Measurements from ENCODE around the gene B2M. TPM values are rescaled to one million over a fixed set of nuclear protein-coding genes. Genes with fewer than 3 reads are reported as not detected.

Gene B2M
- total RNA-seq, 1 experiment from 2014 or later, result 10,210 TPM

Other genes with a start within 250 kb of the B2M start
- gene EIF3J, start 174.4 kb upstream of the B2M start, total RNA-seq (2014; rRNA removed; shearing (Covaris generic)), result 32.7 and 44.9 TPM in 2 replicates
- gene SPG11, start 47.9 kb upstream of the B2M start, total RNA-seq (2014; rRNA removed; shearing (Covaris generic)), result 44.6 and 50.5 TPM in 2 replicates
- gene PATL2, start 194 bp upstream of the B2M start, total RNA-seq (2014; rRNA removed; shearing (Covaris generic)), result 0.20 and 1.1 TPM in 2 replicates
- 10.5 and 13.9 TPM in 2 replicates for gene TRIM69, start 25.0 kb downstream of the B2M start, total RNA-seq (2014; rRNA removed; shearing (Covaris generic))
- not detected in 2 replicates for gene TERB2, start 245.2 kb downstream of the B2M start, total RNA-seq (2014; rRNA removed; shearing (Covaris generic))

All from RPMI7951 (cell line).